Gastrocnemius medialis (tissue), 4 donors: ENCODE data around the gene NAPSA. TPM values are rescaled to one million over a fixed set of nuclear protein-coding genes. Genes with fewer than 3 reads are reported as not detected.

ENCODE experiments used
- ATAC-seq, 2 donors: fragments of 150-250 bp; one replicate each; pipeline ENCODE4 v1.9.1; 2016
- DNase-seq, 2 donors: peaks; one replicate each; pipeline ENCODE4 v3.0.0-alpha.2; 2019
- H3K27ac ChIP-seq, 4 donors: fragments of 200-600 bp; sonication (generic); 1 replicate in 1 of 4; 2 replicates in 3 of 4; pipeline ENCODE4 v1.5.1; 2016 to 2018; ENCODE audit warnings: mild to moderate bottlenecking in 2 of 4, moderate library complexity in 1 of 4
- H3K27me3 ChIP-seq, 3 donors: fragments of 200-600 bp; sonication (generic) in 2 of 3; 1 replicate in 1 of 3; 2 replicates in 2 of 3; pipeline versions ENCODE4 v1.5.1 to v1.6.0; 2016 to 2019; ENCODE audit warnings: mild to moderate bottlenecking in 1 of 3, moderate library complexity in 1 of 3
- H3K36me3 ChIP-seq, 2 donors: fragments of 200-600 bp; sonication (generic) in 1 of 2; one replicate each; pipeline ENCODE4 v1.5.1; 2017 to 2018
- H3K4me1 ChIP-seq, 2 donors: fragments of 200-600 bp; sonication (generic) in 1 of 2; one replicate each; pipeline ENCODE4 v1.5.1; 2016 to 2017; ENCODE audit warnings: mild to moderate bottlenecking in 2 of 2
- H3K4me3 ChIP-seq, 4 donors: fragments of 200-600 bp; sonication (generic) in 3 of 4; 1 replicate in 1 of 4; 2 replicates in 3 of 4; pipeline ENCODE4 v1.5.1; 2016 to 2019; ENCODE audit warnings: mild to moderate bottlenecking in 2 of 4
- H3K9me3 ChIP-seq, 3 donors: fragments of 200-600 bp; sonication (generic) in 2 of 3; 1 replicate in 1 of 3; 2 replicates in 2 of 3; pipeline ENCODE4 v1.5.1; 2016 to 2019
- CTCF ChIP-seq, 5 experiments: fragments of 450-650 bp in 3 of 5; fragments of 200-600 bp in 2 of 5; sonication (generic) in 2 of 5; IDR thresholded peaks in 4 of 5; conservative IDR thresholded peaks in 1 of 5; 1 replicate in 4 of 5; 2 replicates in 1 of 5; pipeline ENCODE4 v1.5.1; 2016 to 2019; ENCODE audit warnings: antibody characterized with exemption in 5 of 5, mild to moderate bottlenecking in 3 of 5, moderate library complexity in 3 of 5
- POLR2A ChIP-seq, 2 donors: fragments of 450-650 bp; IDR thresholded peaks; one replicate each; pipeline ENCODE4 v1.6.1; 2017; ENCODE audit warnings: antibody characterized with exemption in 2 of 2, mild to moderate bottlenecking in 2 of 2, moderate library complexity in 2 of 2
- in situ Hi-C, 4 donors: fragments of 200-750 bp; cut with MboI; loops; one replicate each; pipeline versions ENCODE4 v1.15.0 to v1.8.0; 2017; ENCODE audit warnings: low sequenced_read_pairs in 4 of 4
- intact Hi-C: fragments of 100-400 bp; cut with DNase I; formaldehyde crosslinking; loops from one replicate; pipeline ENCODE4 v1.15.1; 2023; ENCODE audit warnings: low total_unique reads
- total RNA-seq, 4 donors: library from RNA; depleted of rRNA; stranded (reverse); fragments of >200 nt; gene quantifications; one replicate each; pipeline versions ENCODE4 v1.1.0 to v1.2.3, GENCODE V29; 2016

Gene NAPSA
- total RNA-seq, 4 donors from 2014 or later: 0.09 TPM; not detected in 3

- DNase-seq (no peak), ATAC-seq (no peak)
- H3K36me3 ChIP-seq: peaks cover 0 to 46% of the 10 kb centered on the region in 2 donors
- H3K27ac ChIP-seq: peak overlapping the region; percentile 95 to 100 (median 99)
- in situ Hi-C loops (no loop called here), intact Hi-C loops (loop anchor here (2.0 to 5.0 kb wide), 3 partner anchors 52 to 990 kb away; partner anchors contain the start of genes CLDND2, ETFB and JOSD2)
- H3K9me3 ChIP-seq: no peaks in the 10 kb centered on the region
- H3K27me3 ChIP-seq: no peaks in the 10 kb centered on the region
- H3K4me3 ChIP-seq: peak overlapping the region in 2 of 4 donors; percentile 93 to 99
- H3K4me1 ChIP-seq: peaks cover 8 to 12% of the 10 kb centered on the region in 2 donors
- TF ChIP-seq CTCF (IDR thresholded peaks at IDR 0.05 in 4 of 5, conservative IDR thresholded peaks at IDR 0.05 in 1 of 5) (no peak), POLR2A (IDR thresholded peaks at IDR 0.05) (no peak)
Measured at GRCh38 chr19:50377051-50377461, 11.6 kb upstream of the NAPSA start.

GRCh38 chr19:50376166-50377050 is 11.0 kb upstream of the NAPSA start, which contains the start of gene NR1H2:
NR1H2 (plus strand) TSS chr19:50376457; CDS start chr19:50377606, 1,149 bp downstream.
- ATAC-seq: peak; percentile 98
- intact Hi-C loops: loop anchor here (1.0 to 5.0 kb wide), 4 partner anchors 8 to 991 kb away; partner anchors contain the start of genes CLDND2, ETFB, JOSD2 and POLD1

GRCh38 chr19:50371914-50372475 is 6.6 kb upstream of the NAPSA start:
- in situ Hi-C loops (loop anchor here in 1 of 4 donors (25.0 kb wide), 1 partner anchor 90 kb away; no protein-coding TSS in a partner anchor), intact Hi-C loops (no loop called here)
- Histone ChIP-seq H3K4me1 (peaks cover 8 to 12% of the 10 kb centered on the region in 2 donors), H3K9me3 (no peaks in the 10 kb centered on the region), H3K36me3 (no peaks in the 10 kb centered on the region), H3K27ac (no peak overlapping the region), H3K4me3 (no peak overlapping the region), H3K27me3 (no peaks in the 10 kb centered on the region)
- ATAC-seq: no peak
- no peak for DNase-seq
- TF ChIP-seq CTCF (IDR thresholded peaks at IDR 0.05 in 4 of 5, conservative IDR thresholded peaks at IDR 0.05 in 1 of 5) (no peak), POLR2A (IDR thresholded peaks at IDR 0.05) (no peak)

More at GRCh38 chr19:50376166-50377050, 11.0 kb upstream of the NAPSA start, which contains the start of gene NR1H2:
- H3K9me3 ChIP-seq: no peaks in the 10 kb centered on the region
- peak within 1 kb of the TSS; percentile 71 to 99 (median 96) for H3K4me3 ChIP-seq
- peaks cover 8 to 12% of the 10 kb centered on the region in 2 donors for H3K4me1 ChIP-seq
- H3K36me3 ChIP-seq: peaks cover 0 to 39% of the 10 kb centered on the region in 2 donors
- peak; percentile 93 to 94 for DNase-seq
- in situ Hi-C loops: no loop called here
- no peaks in the 10 kb centered on the region for H3K27me3 ChIP-seq
- peak within 1 kb of the TSS; percentile 95 to 100 (median 99) for H3K27ac ChIP-seq
- no peak for TF ChIP-seq CTCF (IDR thresholded peaks at IDR 0.05 in 4 of 5, conservative IDR thresholded peaks at IDR 0.05 in 1 of 5)
- peak; percentile 76 to 83 for TF ChIP-seq POLR2A (IDR thresholded peaks at IDR 0.05)

GRCh38 chr19:50368649-50369570 is 3.5 kb upstream of the NAPSA start:
- Histone ChIP-seq H3K9me3 (no peaks in the 10 kb centered on the region), H3K36me3 (no peaks in the 10 kb centered on the region), H3K4me1 (peaks cover 3 to 7% of the 10 kb centered on the region in 2 donors), H3K27me3 (no peaks in the 10 kb centered on the region), H3K4me3 (peak overlapping the region; percentile 64 to 74 (median 68)), H3K27ac (peak overlapping the region; percentile 49 to 75 (median 64))
- in situ Hi-C loops: loop anchor here (5.0 to 25.0 kb wide), 4 partner anchors 46 to 416 kb away; partner anchors contain the start of gene SPIB (in 2 of the 4)
- intact Hi-C loops: loop anchor here (1.0 kb wide), 2 partner anchors 45 to 92 kb away; no protein-coding TSS in a partner anchor
- TF ChIP-seq POLR2A (IDR thresholded peaks at IDR 0.05) (no peak), CTCF (IDR thresholded peaks at IDR 0.05 in 4 of 5, conservative IDR thresholded peaks at IDR 0.05 in 1 of 5) (peak; percentile 71 to 93 (median 89))
- ATAC-seq (peak; percentile 94 to 97), DNase-seq (peak; percentile 70 to 83)
